Glomerular visceral epithelial cell (primary cell): ENCODE data around the gene CSTA.
A peak's percentile ranks its signal among the peaks of the same experiment; 100 is the strongest.

Experiments
- DNase-seq: peaks from one replicate; pipeline ENCODE4 v3.0.0-alpha.2; 2016; ENCODE audit errors: extremely low spot score

CSTA gene, protein sequence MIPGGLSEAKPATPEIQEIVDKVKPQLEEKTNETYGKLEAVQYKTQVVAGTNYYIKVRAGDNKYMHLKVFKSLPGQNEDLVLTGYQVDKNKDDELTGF

DNA sequence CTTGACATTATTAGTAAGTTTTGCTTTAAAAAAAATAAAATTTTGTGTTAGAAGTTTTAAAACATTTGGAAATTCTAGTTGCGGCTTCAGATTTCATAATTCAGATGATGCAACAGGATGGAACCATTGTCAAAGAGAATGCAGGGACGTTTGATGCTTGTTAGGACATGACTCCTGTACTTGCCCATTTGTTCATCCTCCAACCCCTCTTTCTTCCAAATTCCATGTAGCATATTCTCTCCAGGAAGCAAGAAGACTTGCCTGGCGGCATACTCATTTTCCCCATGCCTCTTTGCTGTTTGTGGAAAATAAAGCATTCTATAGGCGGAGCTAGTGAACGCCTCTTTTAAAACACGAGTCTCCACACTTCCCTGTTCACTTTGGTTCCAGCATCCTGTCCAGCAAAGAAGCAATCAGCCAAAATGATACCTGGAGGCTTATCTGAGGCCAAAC is at the start of gene CSTA:
Gene CSTA, plus strand, starts transcription at position 378 of the 453 bp plus-strand sequence. Its CDS starts 45 bp downstream, at position 423.
- DNase-seq = no peak

DNA sequence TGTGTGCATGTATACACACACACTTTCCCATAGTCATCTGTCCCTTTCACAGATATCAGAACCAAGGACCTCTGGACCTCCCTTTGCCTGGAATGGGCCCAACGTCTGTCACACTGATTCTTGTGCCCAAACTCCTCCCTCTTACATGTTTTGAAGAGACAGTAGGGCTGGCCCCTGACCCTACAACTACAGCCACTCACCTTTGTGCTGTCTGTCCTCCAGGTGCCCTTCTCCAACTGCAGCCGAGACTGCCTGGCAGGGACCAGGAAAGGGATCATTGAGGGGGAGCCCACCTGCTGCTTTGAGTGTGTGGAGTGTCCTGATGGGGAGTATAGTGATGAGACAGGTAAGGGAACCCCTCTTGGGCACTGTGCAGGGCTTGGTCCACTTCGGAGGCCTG is 43.2 kb upstream of the CSTA start:
- no peak for DNase-seq

DNA sequence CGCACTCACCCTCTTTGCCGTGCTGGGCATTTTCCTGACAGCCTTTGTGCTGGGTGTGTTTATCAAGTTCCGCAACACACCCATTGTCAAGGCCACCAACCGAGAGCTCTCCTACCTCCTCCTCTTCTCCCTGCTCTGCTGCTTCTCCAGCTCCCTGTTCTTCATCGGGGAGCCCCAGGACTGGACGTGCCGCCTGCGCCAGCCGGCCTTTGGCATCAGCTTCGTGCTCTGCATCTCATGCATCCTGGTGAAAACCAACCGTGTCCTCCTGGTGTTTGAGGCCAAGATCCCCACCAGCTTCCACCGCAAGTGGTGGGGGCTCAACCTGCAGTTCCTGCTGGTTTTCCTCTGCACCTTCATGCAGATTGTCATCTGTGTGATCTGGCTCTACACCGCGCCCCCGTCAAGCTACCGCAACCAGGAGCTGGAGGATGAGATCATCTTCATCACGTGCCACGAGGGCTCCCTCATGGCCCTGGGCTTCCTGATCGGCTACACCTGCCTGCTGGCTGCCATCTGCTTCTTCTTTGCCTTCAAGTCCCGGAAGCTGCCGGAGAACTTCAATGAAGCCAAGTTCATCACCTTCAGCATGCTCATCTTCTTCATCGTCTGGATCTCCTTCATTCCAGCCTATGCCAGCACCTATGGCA is 41.1 kb upstream of the CSTA start:
- no peak for DNase-seq

DNA sequence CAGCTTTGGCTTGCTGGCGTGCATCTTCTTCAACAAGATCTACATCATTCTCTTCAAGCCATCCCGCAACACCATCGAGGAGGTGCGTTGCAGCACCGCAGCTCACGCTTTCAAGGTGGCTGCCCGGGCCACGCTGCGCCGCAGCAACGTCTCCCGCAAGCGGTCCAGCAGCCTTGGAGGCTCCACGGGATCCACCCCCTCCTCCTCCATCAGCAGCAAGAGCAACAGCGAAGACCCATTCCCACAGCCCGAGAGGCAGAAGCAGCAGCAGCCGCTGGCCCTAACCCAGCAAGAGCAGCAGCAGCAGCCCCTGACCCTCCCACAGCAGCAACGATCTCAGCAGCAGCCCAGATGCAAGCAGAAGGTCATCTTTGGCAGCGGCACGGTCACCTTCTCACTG is 40.6 kb upstream of the CSTA start:
- DNase-seq = no peak

DNA sequence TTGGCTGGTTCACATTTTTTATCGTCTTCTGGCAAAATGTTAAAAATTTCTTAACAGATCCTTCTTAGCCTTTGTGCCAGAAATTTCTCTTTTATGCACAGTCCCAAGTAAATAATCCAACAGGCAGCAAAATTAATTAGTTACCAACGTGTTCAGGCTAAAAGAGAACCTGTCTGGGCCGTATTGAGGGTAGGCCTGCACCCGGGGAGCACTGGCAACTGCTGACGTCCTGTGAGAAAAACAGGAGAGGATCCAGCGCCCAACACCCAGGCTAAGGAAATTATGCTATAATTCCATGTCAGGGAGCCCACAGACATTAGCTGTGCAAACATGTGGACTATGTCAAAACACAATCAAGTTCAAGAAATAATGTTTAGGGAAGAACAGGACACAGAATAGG is 30.7 kb upstream of the CSTA start:
- DNase-seq = no peak

DNA sequence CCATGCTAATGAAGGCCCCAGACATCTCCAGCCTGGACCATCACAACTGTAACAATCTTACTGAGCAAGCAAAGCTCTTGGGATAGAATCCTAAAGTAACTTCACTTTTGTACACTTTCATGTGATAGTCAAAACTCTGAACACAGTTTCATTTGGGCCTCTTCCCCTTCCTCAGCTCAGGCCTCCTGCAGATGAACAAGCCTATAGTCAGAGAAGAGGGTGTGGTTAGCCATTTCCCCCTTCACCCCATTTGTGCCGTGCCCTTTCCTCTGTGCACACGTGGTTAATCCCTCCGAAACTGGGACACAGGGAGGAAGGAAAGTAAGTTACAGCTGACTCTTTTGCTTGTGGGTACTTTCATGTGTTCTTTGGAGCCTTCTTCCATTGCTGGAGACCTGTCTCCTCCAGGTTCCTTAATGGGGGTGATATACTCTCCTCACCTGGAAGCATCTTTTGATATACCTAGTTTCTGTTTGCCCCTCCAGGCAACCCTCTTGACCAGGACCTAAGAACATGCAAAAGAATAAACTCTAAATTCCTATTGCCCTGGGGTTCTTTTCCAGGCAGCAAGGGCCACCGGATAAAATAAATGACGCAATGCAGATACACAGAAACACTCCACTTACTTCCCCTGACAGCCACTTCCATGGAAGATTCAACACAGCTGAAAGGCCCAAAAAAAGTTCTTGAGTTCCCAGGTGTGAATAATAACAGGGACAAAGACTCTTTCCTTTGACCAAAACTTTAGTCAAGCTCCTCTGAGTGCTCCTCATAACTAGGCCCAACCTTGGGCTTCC is 29.6 kb upstream of the CSTA start:
- no peak for DNase-seq

DNA sequence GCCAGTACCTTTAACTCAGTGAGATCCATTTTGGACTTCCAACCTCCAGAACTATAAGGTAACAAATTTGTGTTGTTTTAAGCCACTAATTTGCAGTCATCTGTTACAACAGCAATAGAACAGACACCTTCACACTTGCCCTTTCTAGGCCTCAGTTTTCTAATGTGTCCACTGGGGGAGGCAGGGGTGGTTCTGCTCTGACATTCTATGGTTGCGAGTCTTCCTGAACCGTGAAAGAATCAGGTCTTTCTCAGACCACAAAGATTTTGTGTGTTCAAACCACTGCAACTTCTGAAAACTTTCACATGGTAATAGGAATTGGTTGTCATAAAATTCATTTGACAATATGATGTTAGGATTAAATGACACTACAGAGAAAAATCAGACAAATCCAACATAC is 26.8 kb upstream of the CSTA start:
- DNase-seq = no peak

DNA sequence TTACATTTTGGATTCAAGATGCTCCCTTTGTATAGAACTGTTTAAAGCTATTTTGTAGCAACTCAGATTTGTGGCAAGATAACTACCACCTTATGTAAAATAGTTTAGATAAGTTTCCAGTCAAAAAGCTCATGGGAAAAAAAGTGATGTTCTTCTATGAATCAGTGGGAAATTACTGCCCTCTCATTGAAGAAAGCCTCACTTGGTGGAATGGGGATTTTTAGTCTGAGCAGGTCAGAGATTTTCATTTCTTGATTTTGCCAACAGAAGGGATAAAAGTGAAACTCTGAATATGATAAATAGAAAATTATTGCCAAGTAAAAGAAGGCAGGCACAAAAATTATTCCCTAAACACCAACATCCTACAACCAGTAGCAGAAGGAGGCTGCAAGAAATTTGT is 25.8 kb upstream of the CSTA start:
- no peak for DNase-seq

DNA sequence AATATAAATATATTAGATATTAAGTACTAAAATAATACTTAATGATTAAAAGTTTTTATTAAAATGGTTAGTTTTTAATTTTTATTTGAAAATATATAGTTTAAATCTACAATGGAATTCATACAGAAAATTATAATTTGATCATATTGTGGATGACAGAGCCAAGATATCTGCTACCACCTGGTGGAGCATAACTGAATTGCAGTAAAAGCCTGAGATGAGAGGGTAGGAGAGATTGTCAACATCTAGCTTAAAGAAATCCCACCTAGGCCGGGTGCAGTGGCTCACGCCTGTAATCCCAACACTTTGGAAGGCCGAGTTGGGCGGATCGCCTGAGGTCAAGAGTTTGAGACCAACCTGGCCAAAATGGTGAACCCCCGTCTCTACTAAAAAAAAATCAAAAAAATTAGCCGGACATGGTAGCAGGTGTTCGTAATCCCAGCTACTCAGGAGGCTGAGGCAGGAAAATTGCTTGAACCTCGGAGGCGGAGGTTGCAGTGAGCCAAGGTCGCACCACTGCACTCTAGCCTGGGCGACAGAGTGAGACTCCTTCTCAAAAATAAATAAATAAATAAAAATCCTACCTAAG is 25.1 kb upstream of the CSTA start:
- DNase-seq = peak; percentile 12

DNA sequence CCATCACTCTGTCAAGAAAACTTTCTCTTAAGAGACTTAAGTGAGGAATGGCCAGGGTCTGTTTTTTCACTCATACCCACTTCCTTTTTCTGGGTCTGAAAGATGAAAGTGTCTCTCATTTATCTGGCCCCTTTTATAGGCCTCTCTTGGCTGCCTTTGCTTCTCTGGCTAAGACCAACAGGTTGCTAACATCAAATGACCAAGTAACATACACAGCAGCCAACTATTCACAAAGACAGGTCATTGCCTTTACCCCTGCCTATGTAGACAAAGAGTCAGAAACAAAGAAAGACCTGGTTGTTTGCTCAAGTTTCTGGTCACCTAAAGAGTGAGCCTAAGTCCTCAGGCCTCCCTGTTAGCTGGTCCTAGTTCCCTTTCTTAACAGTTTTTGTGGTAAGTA is 24.0 kb upstream of the CSTA start:
- no peak for DNase-seq

DNA sequence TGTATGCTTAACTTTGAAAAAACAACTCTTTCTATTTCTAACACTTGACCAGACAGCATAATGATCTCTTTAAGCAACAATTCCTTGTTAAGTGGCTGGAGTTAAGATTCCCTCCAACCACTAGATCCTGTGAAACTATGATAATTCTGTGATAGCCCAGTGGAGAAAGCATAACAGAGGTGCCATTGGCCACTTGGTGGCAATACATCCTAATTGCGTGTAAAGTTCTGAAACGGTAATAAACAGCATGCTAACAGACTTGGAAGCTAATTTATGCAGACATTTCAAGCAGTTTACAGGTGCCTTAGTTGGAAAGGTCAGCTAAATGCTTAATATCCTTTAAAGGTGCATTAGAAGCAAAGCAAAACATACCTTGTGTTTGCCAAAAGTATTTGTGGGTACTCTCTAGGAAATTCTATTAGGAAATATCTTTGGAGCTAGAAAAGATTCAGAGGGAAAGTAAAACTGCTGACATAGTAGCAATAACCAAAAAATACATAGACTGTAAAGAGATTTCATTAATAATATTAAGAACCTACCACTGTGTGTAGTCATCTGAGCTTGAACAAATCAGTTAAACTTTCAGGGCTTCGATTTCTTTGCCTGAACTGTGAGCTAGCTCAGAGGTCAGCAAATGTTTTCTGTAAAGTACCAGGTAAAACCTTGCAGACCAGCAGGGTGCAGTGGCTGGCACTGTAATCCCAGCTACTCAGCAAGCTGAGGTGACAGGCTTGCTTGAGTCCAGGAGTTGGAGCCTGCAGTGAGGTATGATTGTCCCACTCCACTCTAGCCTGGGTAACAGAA is 19.0 kb upstream of the CSTA start:
- peak; percentile 5 for DNase-seq

DNA sequence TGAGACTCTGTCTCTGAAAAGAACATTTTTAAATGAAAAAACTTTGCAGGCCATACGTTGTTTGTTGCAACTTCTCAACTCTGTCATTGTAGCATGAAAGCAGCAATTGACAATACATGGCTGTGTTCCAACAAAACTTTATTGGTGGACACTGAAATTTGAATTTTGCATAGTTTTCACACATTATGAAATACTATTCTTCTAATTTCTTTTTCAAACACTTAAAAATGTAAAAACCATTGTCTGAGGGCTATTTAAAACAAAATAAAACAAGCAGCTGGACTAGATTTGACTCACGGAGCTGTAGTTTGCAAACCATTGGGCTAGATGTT is 18.5 kb upstream of the CSTA start:
- DNase-seq = no peak

DNA sequence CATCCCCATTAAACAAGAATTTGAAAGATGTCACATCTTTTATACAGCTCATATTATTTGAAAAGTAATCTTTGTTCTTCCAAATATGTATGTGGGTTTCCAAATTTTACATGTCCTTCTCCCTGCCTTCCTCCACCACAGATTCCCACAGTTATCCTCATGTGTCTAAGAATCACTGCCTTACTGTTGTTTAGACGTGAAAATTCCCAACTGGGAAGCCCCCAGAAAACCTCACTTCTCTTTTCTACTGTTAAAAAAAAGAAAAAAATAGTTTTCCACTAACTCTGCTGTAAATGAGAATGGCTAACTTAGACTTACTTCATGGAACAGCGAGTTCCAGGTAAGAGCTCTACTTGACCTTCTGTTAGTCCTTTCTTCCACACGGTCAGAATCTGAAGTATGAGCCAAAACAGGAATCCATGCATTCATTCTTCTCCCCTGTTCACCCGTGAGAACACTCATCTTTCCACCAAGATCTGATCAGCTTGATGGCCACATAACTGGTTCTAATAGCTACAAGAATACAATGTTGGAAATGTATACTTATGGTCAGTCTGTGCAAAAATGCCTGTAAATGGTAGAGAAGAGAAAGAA is 17.9 kb upstream of the CSTA start:
- no peak for DNase-seq

DNA sequence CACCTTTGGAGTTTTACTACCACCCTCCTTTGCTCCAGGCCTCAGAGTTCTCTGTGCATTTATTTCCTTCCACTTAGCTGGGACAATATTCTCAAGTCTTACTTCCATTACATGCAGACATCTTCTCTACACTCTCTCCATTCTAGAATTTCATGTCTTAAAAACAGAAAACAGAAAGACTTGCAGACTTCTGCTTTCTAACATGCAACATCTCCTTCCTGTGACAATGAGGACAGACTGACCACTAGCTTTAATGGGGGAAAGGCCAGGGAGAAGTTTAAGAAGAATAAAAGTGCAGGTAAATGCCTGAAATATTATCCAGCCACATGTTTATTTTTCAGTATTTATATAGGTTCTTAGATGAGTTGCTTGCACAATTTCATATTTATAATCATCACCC is 17.1 kb upstream of the CSTA start:
- no peak for DNase-seq

DNA sequence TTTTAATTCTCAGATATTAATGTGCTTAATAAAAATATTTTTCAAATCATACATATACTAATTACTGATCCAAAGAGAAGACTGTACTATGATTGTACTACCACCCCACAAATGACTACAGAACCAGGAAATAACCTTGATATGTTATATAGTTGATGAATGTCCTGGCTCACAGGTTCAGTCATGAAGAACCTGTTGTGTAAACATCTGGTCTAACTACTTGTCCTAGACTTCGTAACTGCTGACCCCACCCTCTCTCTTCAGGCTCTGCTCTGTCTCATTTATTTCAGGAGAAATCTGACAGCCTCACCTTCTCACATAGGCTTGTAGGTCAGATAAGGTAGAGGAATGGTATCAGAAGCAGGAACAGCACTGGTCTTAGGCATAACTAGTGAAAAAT is 14.7 kb upstream of the CSTA start:
- no peak for DNase-seq

DNA sequence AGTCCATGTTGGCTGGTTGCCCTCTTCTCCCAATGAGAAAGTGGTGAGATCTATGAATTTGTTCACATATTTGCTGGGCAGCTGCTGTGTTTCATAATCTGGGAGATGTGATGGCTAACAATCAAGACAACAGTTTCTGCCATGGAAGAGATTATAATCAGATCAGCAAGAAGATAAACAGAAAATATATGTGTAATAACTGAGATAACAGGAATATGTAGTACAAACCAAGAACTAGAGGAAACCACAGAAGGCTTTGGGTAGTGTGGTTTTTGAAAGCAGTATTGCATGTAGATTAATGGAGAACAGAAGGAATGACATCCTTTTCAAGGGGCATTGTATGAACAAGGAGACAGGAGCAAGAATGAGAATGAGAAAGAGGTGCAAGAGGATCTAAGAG is 12.2 kb upstream of the CSTA start:
- no peak for DNase-seq

DNA sequence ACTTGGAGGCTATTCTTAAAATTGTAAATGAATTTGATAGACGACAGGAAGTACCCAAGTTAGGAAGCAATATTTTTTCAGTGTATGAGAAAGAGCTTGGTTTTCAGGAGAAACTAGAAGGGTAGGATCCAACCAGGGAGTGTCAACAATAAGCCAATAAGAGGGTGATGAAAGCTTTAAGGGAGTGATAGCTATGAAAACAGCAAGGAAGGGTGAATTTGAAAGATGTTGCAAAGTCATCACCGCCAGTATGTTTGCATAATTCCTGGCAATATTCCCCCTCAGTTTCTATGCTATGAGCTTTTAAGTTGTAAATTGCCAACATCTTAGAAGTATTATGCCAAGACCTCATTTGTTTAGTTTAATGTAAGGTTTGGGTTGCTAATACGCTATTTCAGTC is 11.8 kb upstream of the CSTA start:
- no peak for DNase-seq

DNA sequence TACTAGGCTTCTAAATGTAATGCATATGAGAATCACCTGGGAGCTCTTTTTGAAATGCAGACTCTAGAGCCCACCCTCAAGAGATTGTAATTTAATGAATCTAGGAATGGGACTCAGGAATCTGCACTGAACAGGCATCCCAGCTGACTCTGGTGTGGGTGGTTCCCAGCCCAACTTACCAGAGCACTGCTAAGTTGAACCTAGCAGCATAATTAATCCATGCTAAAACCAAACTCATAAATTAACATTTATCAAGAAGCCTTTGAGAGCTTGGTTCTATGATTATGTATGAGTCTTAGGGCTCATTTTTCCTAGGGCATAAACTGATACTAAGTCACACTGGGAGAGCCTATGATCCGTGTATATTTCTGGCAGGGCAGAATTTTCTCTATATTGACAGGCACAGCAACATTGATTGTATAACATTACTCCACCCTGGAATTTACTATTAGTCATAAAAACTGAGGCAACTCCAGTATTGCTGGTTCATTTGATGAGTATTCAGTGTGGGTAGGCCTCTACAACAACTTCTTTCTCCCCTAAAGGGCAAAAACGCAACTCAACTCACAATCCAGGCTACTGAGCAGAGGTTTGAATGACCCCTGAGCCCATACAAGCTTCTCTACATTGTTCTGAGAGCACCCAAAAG is 10.7 kb upstream of the CSTA start:
- no peak for DNase-seq

DNA sequence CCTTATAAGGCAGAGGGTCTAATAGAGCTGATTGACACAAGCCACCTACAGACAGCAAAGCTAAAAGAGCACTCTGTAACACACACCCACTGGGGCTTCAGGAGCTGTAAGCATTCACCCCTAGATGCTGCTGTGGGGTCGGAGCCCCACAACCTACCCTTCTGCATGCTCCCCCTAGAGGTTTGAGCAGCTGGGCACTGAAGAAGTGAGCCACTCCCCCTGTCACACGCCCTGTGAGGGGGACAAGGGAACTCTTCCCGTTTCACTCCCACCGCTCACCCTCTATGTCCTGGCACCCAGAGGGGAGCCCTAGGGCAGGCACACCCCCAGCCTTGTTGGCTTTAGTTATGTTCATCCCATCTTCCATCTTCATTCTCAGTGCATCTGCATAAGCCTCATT is 9.4 kb upstream of the CSTA start:
- DNase-seq = no peak

DNA sequence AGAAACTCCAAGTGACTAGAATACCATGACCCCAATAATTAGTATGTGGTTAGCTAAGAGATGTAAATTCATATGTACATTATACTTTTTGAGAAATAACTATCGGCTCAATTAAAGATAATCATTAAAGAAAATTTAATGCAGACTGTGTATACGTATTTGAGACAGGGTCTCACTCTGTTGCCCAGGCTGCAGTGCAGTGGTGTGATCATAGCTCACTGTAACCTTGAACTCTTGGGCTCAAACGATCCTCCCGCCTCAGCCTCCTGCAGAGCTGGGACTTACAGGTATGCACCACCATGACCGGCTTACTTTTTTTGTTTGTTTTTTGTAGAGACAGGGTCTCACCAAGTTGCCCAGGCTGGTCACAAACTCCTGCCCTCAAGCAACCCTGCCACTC is 8.7 kb upstream of the CSTA start:
- no peak for DNase-seq

DNA sequence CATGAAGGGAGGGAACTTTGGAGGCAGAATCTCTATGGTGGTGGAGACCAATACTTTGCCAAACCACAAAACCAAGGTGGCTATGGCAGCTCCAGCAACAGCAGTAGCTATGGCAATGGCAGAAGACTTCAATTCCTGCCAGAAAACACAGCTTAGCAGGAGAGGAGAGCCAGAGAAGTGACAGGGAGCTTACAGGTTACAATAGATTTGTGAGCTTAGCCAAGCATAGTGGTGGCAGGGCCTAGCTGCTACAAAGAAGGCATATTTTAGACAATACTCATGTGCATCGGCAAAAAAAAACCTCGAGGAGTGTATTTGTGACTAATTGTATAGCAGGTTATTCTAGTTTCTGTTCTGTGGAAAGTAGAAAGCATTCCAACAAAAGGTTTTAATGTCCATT is 6.4 kb upstream of the CSTA start:
- DNase-seq = no peak
